ENCODE results near the gene TSHZ2. TPM values are rescaled to one million over a fixed set of nuclear protein-coding genes. Genes with fewer than 3 reads are reported as not detected.

TSHZ2 gene
- total and polyA plus RNA-seq, 2 donors (not counting 3 experiments of a cell fraction or from before 2014, with no cell fraction given), result not detected

- ChIA-PET POLR2A (no interaction called here), CTCF (no interaction called here)
- no peaks in the 10 kb centered on the region for H3K27me3 ChIP-seq (ENCODE audit: control insufficient read depth in 2 of 2, insufficient read depth in 2 of 2, low read length in 2 of 2)
- H3K9me3 ChIP-seq (replicated peaks; ENCODE audit: control insufficient read depth, insufficient read depth, low read length), result no peaks in the 10 kb centered on the region
- no peaks in the 10 kb centered on the region for H3K4me1 ChIP-seq (ENCODE audit: control insufficient read depth, extremely low read depth, insufficient read depth, low read length)
- TF ChIP-seq POLR2AphosphoS5 (IDR thresholded peaks at IDR 0.05; ENCODE audit: insufficient read depth, low read depth, low read length) (no peak), FOS (IDR thresholded peaks at IDR 0.05; ENCODE audit: borderline replicate concordance, insufficient read depth, low read length) (no peak), MYC (IDR thresholded peaks at IDR 0.05; ENCODE audit: low read depth, low read length) (no peak), POLR2A (IDR thresholded peaks at IDR 0.05; ENCODE audit: low read depth, low read length) (no peak)
- dilution Hi-C loops (cut with MboI; ENCODE audit: extremely low pct_ligation_motif_present, low sequenced_read_pairs), result no loop called here
- no peak for FAIRE-seq
- no peaks in the 10 kb centered on the region for H4K20me1 ChIP-seq (replicated peaks; ENCODE audit: control insufficient read depth, extremely low read depth, insufficient read depth, low read length)
- no TSS peak for BruUV-seq (replicated peaks)
- no peak for DNase-seq (ENCODE audit: low read depth, low spot score)
- H2AFZ ChIP-seq (ENCODE audit: low read depth, low read length), result no peak overlapping the region
- no peak overlapping the region for H3K4me3 ChIP-seq (replicated peaks in 1 of 3; ENCODE audit: insufficient read depth in 1 of 3, low read depth in 1 of 3, low read length in 3 of 3)
- no peaks in the 10 kb centered on the region for H3K36me3 ChIP-seq (ENCODE audit: control insufficient read depth in 2 of 2, extremely low read depth in 1 of 2, insufficient read depth in 2 of 2, low read length in 2 of 2)
- no peak overlapping the region for H3K9ac ChIP-seq (replicated peaks; ENCODE audit: extremely low read depth, insufficient read depth, low read length)
- H3K79me2 ChIP-seq (ENCODE audit: control insufficient read depth, insufficient read depth, low read length), result no peaks in the 10 kb centered on the region
- intact Hi-C loops (cut with micrococcal nuclease), result no loop called here
- no peaks in the 10 kb centered on the region for H3K9me1 ChIP-seq (replicated peaks; ENCODE audit: control insufficient read depth, extremely low read depth, insufficient read depth, low read length)
- no peak overlapping the region for H3K4me2 ChIP-seq (ENCODE audit: insufficient read depth, low read length)
- no peak overlapping the region for H3K27ac ChIP-seq (ENCODE audit: insufficient read depth, low read depth, low read length)
Observed at GRCh38 chr20:53349730-53350129, 377.6 kb downstream of the TSHZ2 start.

- no peak for DNase-seq (ENCODE audit: low read depth, low spot score)
- Histone ChIP-seq H3K9me3 (replicated peaks; ENCODE audit: control insufficient read depth, insufficient read depth, low read length) (peaks cover 3% of the 10 kb centered on the region), H3K27ac (ENCODE audit: insufficient read depth, low read depth, low read length) (no peak overlapping the region), H4K20me1 (replicated peaks; ENCODE audit: control insufficient read depth, extremely low read depth, insufficient read depth, low read length) (no peaks in the 10 kb centered on the region), H3K27me3 (ENCODE audit: control insufficient read depth in 2 of 2, insufficient read depth in 2 of 2, low read length in 2 of 2) (no peaks in the 10 kb centered on the region), H3K9ac (replicated peaks; ENCODE audit: extremely low read depth, insufficient read depth, low read length) (no peak overlapping the region), H3K36me3 (ENCODE audit: control insufficient read depth in 2 of 2, extremely low read depth in 1 of 2, insufficient read depth in 2 of 2, low read length in 2 of 2) (no peaks in the 10 kb centered on the region), H3K9me1 (replicated peaks; ENCODE audit: control insufficient read depth, extremely low read depth, insufficient read depth, low read length) (no peaks in the 10 kb centered on the region), H3K4me2 (ENCODE audit: insufficient read depth, low read length) (no peak overlapping the region), H2AFZ (ENCODE audit: low read depth, low read length) (no peak overlapping the region), H3K4me1 (ENCODE audit: control insufficient read depth, extremely low read depth, insufficient read depth, low read length) (no peaks in the 10 kb centered on the region), H3K4me3 (replicated peaks in 1 of 3; ENCODE audit: insufficient read depth in 1 of 3, low read depth in 1 of 3, low read length in 3 of 3) (no peak overlapping the region), H3K79me2 (ENCODE audit: control insufficient read depth, insufficient read depth, low read length) (no peaks in the 10 kb centered on the region)
- no peak for TF ChIP-seq CTCF (IDR thresholded peaks at IDR 0.05; ENCODE audit: extremely low read depth in 1 of 2, insufficient read depth in 1 of 2, low read depth in 1 of 2, low read length in 2 of 2)
- TF ChIP-seq POLR2A (IDR thresholded peaks at IDR 0.05; ENCODE audit: low read depth, low read length), result no peak
- TF ChIP-seq EZH2 (IDR thresholded peaks at IDR 0.05; ENCODE audit: borderline replicate concordance, low read depth, low read length, severe bottlenecking), result no peak
- TF ChIP-seq MYC (IDR thresholded peaks at IDR 0.05; ENCODE audit: low read depth, low read length), result no peak
- no peak for TF ChIP-seq FOS (IDR thresholded peaks at IDR 0.05; ENCODE audit: borderline replicate concordance, insufficient read depth, low read length)
- no peak for TF ChIP-seq GATA2 (IDR thresholded peaks at IDR 0.05; ENCODE audit: insufficient read depth, insufficient read length, low read depth, low read length)
- TF ChIP-seq JUN (IDR thresholded peaks at IDR 0.05; ENCODE audit: borderline replicate concordance, insufficient read depth, insufficient read length, low read depth), result no peak
- ChIA-PET CTCF (no interaction called here), POLR2A (no interaction called here)
- dilution Hi-C loops (cut with MboI; ENCODE audit: extremely low pct_ligation_motif_present, low sequenced_read_pairs), result no loop called here
- no peak for FAIRE-seq
- BruUV-seq (replicated peaks), result no TSS peak
- intact Hi-C loops (cut with micrococcal nuclease), result no loop called here
Observed at GRCh38 chr20:53352727-53353440, 380.7 kb downstream of the TSHZ2 start.
